Measurements from ENCODE around the gene DPYSL5.

GRCh38 chr2:26994983-26995382 is 147.1 kb downstream of the DPYSL5 start:
- TF ChIP-seq POLR2AphosphoS5 (IDR thresholded peaks at IDR 0.05; ENCODE audit: low read depth, low read length) (no peak), TAF1 (IDR thresholded peaks at IDR 0.05; ENCODE audit: borderline replicate concordance, low read depth, low read length) (no peak), POLR2A (IDR thresholded peaks at IDR 0.05; ENCODE audit: low read depth, low read length) (no peak)
